K562 (cell line): ENCODE data around the gene HMG20B. TPM values are rescaled to one million over a fixed set of nuclear protein-coding genes. Genes with fewer than 3 reads are reported as not detected.

Experiments
- ASH1L ChIP-seq: fragments of 450-650 bp; IDR thresholded peaks from 2 replicates; pipeline ENCODE4 v1.6.1; 2018; ENCODE audit warnings: borderline replicate concordance, mild to moderate bottlenecking, low read depth; ENCODE audit not compliant: partially characterized antibody
- ATF6 ChIP-seq: sonication (generic); formaldehyde crosslinking; IDR thresholded peaks from 2 replicates; pipeline ENCODE4 v1.4.0; 2020; ENCODE audit warnings: mild to moderate bottlenecking, missing genetic modification reagents
- EZH2 ChIP-seq: IDR thresholded peaks from 2 replicates; pipeline ENCODE4 v1.6.1; 2012; ENCODE audit warnings: low read depth, mild to moderate bottlenecking, inconsistent platforms, low read length, borderline replicate concordance
- MNT ChIP-seq, 2 experiments: fragments of 450-650 bp; conservative IDR thresholded peaks; 2 replicates each; pipeline ENCODE4 v1.6.1; 2017; ENCODE audit warnings: mild to moderate bottlenecking in 2 of 2, moderate library complexity in 2 of 2
- NCOA4 ChIP-seq: fragments of 450-650 bp; IDR thresholded peaks from 2 replicates; pipeline ENCODE4 v1.6.1; 2018; ENCODE audit warnings: mild to moderate bottlenecking; ENCODE audit not compliant: partially characterized antibody
- NR0B1 ChIP-seq: fragments of 450-650 bp; IDR thresholded peaks from one replicate; pipeline ENCODE4 v1.6.1; 2018; ENCODE audit warnings: mild to moderate bottlenecking, moderate library complexity; ENCODE audit not compliant: partially characterized antibody
- PBX2 ChIP-seq, 2 experiments: IDR thresholded peaks in 1 of 2; conservative IDR thresholded peaks in 1 of 2; 2 replicates each; pipeline ENCODE4 v1.6.1; 2016; ENCODE audit warnings: low read depth in 2 of 2, mild to moderate bottlenecking in 1 of 2, missing compliant biosample characterization in 1 of 2, missing genetic modification characterization in 1 of 2, moderate library complexity in 1 of 2
- RBFOX2 ChIP-seq: fragments of 200-400 bp; formaldehyde crosslinking; IDR thresholded peaks from 2 replicates; pipeline ENCODE4 v1.6.1; 2017; ENCODE audit warnings: low read depth, mild to moderate bottlenecking, low read length, moderate library complexity
- RBM17 ChIP-seq: fragments of 200-400 bp; formaldehyde crosslinking; IDR thresholded peaks from 2 replicates; pipeline ENCODE4 v1.6.1; 2017; ENCODE audit warnings: low read depth, mild to moderate bottlenecking, low read length, borderline replicate concordance
- VEZF1 ChIP-seq: fragments of 200-800 bp; sonication (Bioruptor generic); IDR thresholded peaks from 2 replicates; pipeline ENCODE4 v1.6.1; 2017; ENCODE audit warnings: missing genetic modification characterization, missing compliant biosample characterization
- ZBTB33 ChIP-seq: sonication (generic); formaldehyde crosslinking; IDR thresholded peaks from 2 replicates; pipeline ENCODE4 v1.8.1; 2023; ENCODE audit warnings: mild to moderate bottlenecking, missing genetic modification reagents
- ZFPM2 ChIP-seq: fragments of 250-450 bp; sonication (Bioruptor Pico); IDR thresholded peaks from 2 replicates; pipeline ENCODE4 v1.5.1; 2022; ENCODE audit warnings: mild to moderate bottlenecking
- ZNF232 ChIP-seq: sonication (generic); formaldehyde crosslinking; IDR thresholded peaks from 2 replicates; pipeline ENCODE4 v1.8.0; 2022; ENCODE audit warnings: mild to moderate bottlenecking, missing genetic modification reagents
- polyA plus RNA-seq, 8 experiments: library from polyadenylated mRNA; depleted of rRNA in 4 of 8; stranded (reverse) in 5 of 8; unstranded in 3 of 8; fragments of >200 nt; fragmentation: Nextera tagmentation in 2 of 8; fragmentation: Illumina TruSeq in 1 of 8; extraction: Ambion mirVana in 2 of 8; extraction: Trizol in 1 of 8; gene quantifications; 2 replicates each; pipeline versions ENCODE4 v1.2.1 to v1.2.3, GENCODE V29; 2011 to 2014; ENCODE audit warnings: inconsistent platforms in 1 of 8, missing spikeins in 1 of 8
- total RNA-seq, 7 experiments: library from RNA; depleted of rRNA in 6 of 7; stranded (reverse); fragments of >200 nt in 6 of 7; fragmentation: Illumina TruSeq in 2 of 7; extraction: Trizol in 2 of 7; gene quantifications; 2 replicates each; pipeline versions ENCODE4 v1.2.1 to v1.2.3, GENCODE V29; 2011 to 2021; ENCODE audit warnings: low replicate concordance in 1 of 7

Gene HMG20B
- total and polyA plus RNA-seq, 9 of the 15 experiments (the other 6 are each of a cell fraction or from before 2014, with no cell fraction given): 0.35 to 172 (median 38.6) TPM

GRCh38 chr19:3573858-3574637, 1.3 kb downstream of the HMG20B start (continued):
- TF ChIP-seq ZBTB33 (CRISPR knock-in tag) (peak; percentile 96), MNT (conservative IDR thresholded peaks at IDR 0.05) (peak in 1 of 2 experiments; percentile 24; a peak in 1 of 4 replicates), PBX2 (CRISPR knock-in tag; IDR thresholded peaks at IDR 0.05; ENCODE audit: low read depth) (peak; percentile 60), PBX2 (tag; conservative IDR thresholded peaks at IDR 0.05; ENCODE audit: low read depth) (peak; percentile 83), RBM17 (no peak), ATF6 (CRISPR knock-in tag) (no peak), VEZF1 (0 out of 2 replicates have a peak, but pooled peaks have one; percentile 49), EZH2 (no peak), ASH1L (no peak), ZFPM2 (no peak), ZNF232 (CRISPR knock-in tag) (no peak), NR0B1 (no peak), NCOA4 (no peak), RBFOX2 (peak; percentile 60)
